DOHH2 (cell line): ENCODE results near the gene AKAP13.
"Not testable (repeated sequence)": the region's sequence is repeated elsewhere in the genome, so short reads cannot be mapped to it uniquely, and the experiment has no call there.

ENCODE experiments used
- CTCF ChIP-seq: fragments of 200-600 bp; sonication (generic); IDR thresholded peaks from one replicate; pipeline ENCODE4 v1.5.1; 2014; ENCODE audit warnings: antibody characterized with exemption, mild to moderate bottlenecking, low read depth, low read length; ENCODE audit not compliant: poor library complexity, severe bottlenecking
- EZH2phosphoT487 ChIP-seq: fragments of 200-600 bp; sonication (generic); IDR thresholded peaks from 2 replicates; pipeline ENCODE4 v1.6.1; 2017; ENCODE audit warnings: borderline replicate concordance, mild to moderate bottlenecking, antibody characterized with exemption, low read length, moderate library complexity, mixed read lengths

- TF ChIP-seq EZH2phosphoT487, CTCF: not testable (repeated sequence)
Observed at GRCh38 chr15:85441854-85442253, 61.5 kb downstream of the AKAP13 start.
